AG09309 (cell line): ENCODE results near the gene CDH7.

Source experiments
- DNase-seq: peaks from one replicate; pipeline ENCODE4 v3.0.0-alpha.2; 2010; ENCODE audit warnings: low read depth
- H3K4me3 ChIP-seq: 2 replicates; pipeline ENCODE4 v1.5.1; 2011; ENCODE audit warnings: mild to moderate bottlenecking, low read depth, low read length, moderate library complexity; ENCODE audit not compliant: control insufficient read depth
- CTCF ChIP-seq: IDR thresholded peaks from 2 replicates; pipeline ENCODE4 v1.5.1; 2011; ENCODE audit warnings: mild to moderate bottlenecking, low read depth, low read length, inconsistent platforms; ENCODE audit not compliant: insufficient read depth, control insufficient read depth; ENCODE audit errors: missing control alignments

The CDH7 gene

GRCh38 chr18:65852273-65852672 is 101.5 kb downstream of the CDH7 start:
- TF ChIP-seq CTCF, result no peak
- no peak for DNase-seq
- no peak overlapping the region for H3K4me3 ChIP-seq

DNA sequence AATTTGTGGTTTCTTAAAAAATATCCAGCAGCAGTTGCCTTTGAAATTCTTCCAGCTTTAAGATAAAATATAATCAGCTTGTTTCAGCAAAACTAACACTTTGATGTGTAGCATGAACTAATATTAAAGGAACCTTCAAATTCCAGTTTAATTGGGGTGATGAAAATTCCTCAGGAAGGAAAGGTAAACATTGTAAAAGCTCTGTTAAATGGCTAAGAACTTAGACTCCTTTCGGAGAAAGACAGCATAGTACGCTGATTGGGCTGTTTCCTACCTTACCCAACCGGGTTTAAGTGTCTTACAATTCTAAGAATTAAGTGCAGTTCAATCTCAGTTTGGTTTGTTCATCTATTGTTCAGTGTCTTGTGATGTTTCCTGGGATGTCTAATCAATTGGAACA is 108.3 kb downstream of the CDH7 start:
- TF ChIP-seq CTCF, result no peak
- H3K4me3 ChIP-seq, result no peak overlapping the region
- DNase-seq, result no peak

- no peak for TF ChIP-seq CTCF
- DNase-seq, result no peak
- no peak overlapping the region for H3K4me3 ChIP-seq
Observed at GRCh38 chr18:65869527-65869926, 118.7 kb downstream of the CDH7 start.

GRCh38 chr18:65876310-65876709 is 125.5 kb downstream of the CDH7 start:
- H3K4me3 ChIP-seq, result no peak overlapping the region
- no peak for DNase-seq
- TF ChIP-seq CTCF, result no peak

DNA sequence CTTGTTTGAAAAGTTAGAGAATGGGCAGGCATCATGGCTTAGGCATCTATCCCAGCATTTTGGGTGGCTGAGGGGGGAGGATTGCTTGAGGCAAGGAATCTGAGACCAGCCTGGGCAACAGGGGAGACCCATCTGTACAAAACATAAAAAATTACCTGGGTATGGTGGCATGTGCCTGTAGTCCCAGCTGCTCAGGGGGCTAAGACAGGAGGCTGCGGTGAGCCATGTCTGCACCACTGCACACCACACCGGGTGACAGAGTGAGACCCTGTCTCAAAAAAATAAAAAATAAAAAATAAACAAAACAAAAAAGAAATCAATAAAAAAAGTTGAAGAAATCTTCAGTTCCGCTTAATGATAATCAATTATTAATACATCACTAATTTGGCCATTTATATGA is 146.5 kb downstream of the CDH7 start:
- DNase-seq, result no peak
- no peak for TF ChIP-seq CTCF
- H3K4me3 ChIP-seq, result no peak overlapping the region

- DNase-seq, result no peak
- no peak for TF ChIP-seq CTCF
- H3K4me3 ChIP-seq, result no peak overlapping the region
Observed at GRCh38 chr18:65901522-65901921, 150.7 kb downstream of the CDH7 start.

DNA sequence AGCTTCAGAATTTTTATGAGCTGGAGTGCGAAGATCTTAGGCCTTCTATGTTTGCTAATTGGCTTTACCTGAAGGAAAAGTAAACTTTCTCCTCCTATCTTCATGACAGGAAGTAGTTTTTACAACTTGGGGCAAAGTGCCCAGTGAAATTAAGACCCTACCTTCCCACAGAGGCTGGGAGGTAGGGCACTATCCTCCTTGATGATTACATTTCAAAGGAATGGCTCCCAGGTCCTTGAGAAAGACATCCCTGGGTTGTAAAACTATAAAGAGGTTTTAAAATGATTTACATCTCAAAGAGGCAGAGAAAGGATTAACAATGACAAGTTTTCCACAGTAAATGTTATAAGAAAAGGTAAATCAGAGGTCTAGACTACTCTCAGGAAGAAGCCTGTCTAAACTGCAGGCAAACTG is 155.8 kb downstream of the CDH7 start:
- H3K4me3 ChIP-seq, result no peak overlapping the region
- TF ChIP-seq CTCF, result no peak
- DNase-seq, result no peak
